Measurements from ENCODE around the gene TBC1D17.

- no peak for TF ChIP-seq CTCF (IDR thresholded peaks at IDR 0.05; ENCODE audit: insufficient read depth, low read length, poor library complexity, severe bottlenecking)
- no peak for TF ChIP-seq EZH2phosphoT487 (conservative IDR thresholded peaks at IDR 0.05; ENCODE audit: low read length)
These were observed 1.9 kb downstream of the TBC1D17 start for GRCh38 chr19:49879243-49879963.

All from SU-DHL-6 (cell line).